Thyroid gland (tissue), 4 donors: Measurements from ENCODE around the gene PLAGL2. TPM values are rescaled to one million over a fixed set of nuclear protein-coding genes. Genes with fewer than 3 reads are reported as not detected.

ENCODE experiments used
- DNase-seq, 2 donors: peaks; one replicate each; pipeline ENCODE4 v3.0.0-alpha.2; 2019
- H3K27ac ChIP-seq, 3 donors: fragments of 200-600 bp; sonication (generic); 1 replicate in 2 of 3; 2 replicates in 1 of 3; pipeline ENCODE4 v1.5.1; 2016 to 2019; ENCODE audit warnings: mild to moderate bottlenecking in 1 of 3, moderate library complexity in 1 of 3
- H3K27me3 ChIP-seq: fragments of 200-600 bp; sonication (generic); one replicate; pipeline ENCODE4 v1.5.1; 2019
- H3K36me3 ChIP-seq, 2 donors: fragments of 200-600 bp; sonication (generic); one replicate each; pipeline ENCODE4 v1.5.1; 2016 to 2019
- H3K4me1 ChIP-seq, 2 donors: fragments of 200-600 bp; sonication (generic); one replicate each; pipeline ENCODE4 v1.5.1; 2017 to 2019
- H3K4me3 ChIP-seq, 3 donors: fragments of 200-600 bp; sonication (generic); replicated peaks in 1 of 3; 1 replicate in 2 of 3; 2 replicates in 1 of 3; pipeline ENCODE4 v1.5.1; 2016; ENCODE audit warnings: mild to moderate bottlenecking in 1 of 3
- H3K9me3 ChIP-seq: fragments of 200-600 bp; sonication (generic); one replicate; pipeline ENCODE4 v1.5.1; 2017
- CTCF ChIP-seq, 6 experiments: fragments of 200-600 bp in 3 of 6; fragments of 450-650 bp in 3 of 6; sonication (generic) in 3 of 6; IDR thresholded peaks; one replicate each; pipeline ENCODE4 v1.5.1; 2016 to 2019; ENCODE audit warnings: antibody characterized with exemption in 6 of 6, mild to moderate bottlenecking in 2 of 6, inconsistent platforms in 1 of 6, moderate library complexity in 1 of 6
- POLR2A ChIP-seq, 2 donors: fragments of 450-650 bp; IDR thresholded peaks; one replicate each; pipeline ENCODE4 v1.6.1; 2017; ENCODE audit warnings: antibody characterized with exemption in 2 of 2, mild to moderate bottlenecking in 2 of 2, moderate library complexity in 1 of 2
- WGBS, 2 donors: methylation state at CpG; one replicate each; pipeline ENCODE4 v1.1.5; 2017; 5-methylcytosine and 5-hydroxymethylcytosine counted together
- intact Hi-C: fragments of 100-400 bp; cut with DNase I; formaldehyde crosslinking; loops from one replicate; pipeline ENCODE4 v1.15.1; 2023
- total RNA-seq, 4 donors: library from RNA; depleted of rRNA; stranded (reverse); fragments of >200 nt; gene quantifications; one replicate each; pipeline ENCODE4 v1.2.3, GENCODE V29; 2016

Gene PLAGL2
- total RNA-seq, 4 donors from 2014 or later = 6.5 to 11.7 (median 7.3) TPM

DNA sequence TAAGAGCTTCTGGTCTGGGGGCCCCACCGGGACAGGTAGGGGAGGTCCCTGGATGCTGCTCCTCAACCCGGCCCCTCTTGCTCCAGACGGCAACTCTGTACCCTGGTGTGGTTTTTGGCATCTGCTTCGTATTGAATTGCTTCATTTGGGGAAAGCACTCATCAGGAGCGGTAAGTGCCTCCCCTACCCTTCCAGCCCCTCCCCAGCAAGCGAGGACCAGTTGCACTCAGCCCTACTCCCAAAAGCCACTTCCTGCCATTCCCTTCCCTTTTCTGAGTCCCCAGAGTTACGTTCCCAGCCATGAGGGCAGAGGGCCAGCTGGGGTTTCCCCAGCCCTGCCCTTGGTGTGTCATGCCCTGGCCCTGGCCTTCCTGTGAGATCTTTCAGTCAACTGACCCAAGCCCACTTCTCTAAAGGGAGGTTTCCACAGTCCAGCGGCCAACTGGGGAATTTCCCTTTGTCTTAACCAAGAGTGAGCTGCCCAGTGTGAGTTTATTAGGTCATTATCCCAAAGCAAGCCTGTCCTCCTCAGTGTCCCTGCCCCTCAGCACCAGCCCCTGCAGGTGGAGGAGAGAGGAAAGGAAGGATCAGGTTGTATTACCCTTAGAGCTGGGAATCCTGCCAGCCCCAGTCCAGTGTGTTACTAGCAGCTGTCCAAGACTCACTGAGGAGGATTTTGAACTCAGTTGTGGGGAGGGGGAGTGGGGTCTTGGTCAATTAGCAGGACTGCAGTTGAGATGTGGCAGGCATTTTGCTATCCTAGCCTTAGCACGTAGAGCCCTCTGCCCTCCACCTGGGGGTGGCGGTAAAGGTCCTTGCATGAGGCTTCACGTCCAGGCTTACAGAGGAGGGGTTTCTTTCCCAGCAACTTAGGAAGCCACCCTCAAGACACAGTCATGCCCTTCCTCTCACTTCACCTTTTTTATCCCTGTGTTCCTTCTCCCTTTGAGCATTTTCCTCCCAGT, 52.2 kb downstream of the PLAGL2 start:
- TF ChIP-seq CTCF (IDR thresholded peaks at IDR 0.05) = peak in 4 of 6 experiments; percentile 26 to 50 (median 44)
- no peak for TF ChIP-seq POLR2A (IDR thresholded peaks at IDR 0.05)
- Histone ChIP-seq H3K27ac (peak overlapping the region in 1 of 3 donors; percentile 11), H3K4me3 (no peak overlapping the region), H3K27me3 (no peaks in the 10 kb centered on the region), H3K4me1 (peaks cover 0 to 10% of the 10 kb centered on the region in 2 donors), H3K36me3 (peaks cover 41 to 45% of the 10 kb centered on the region in 2 donors), H3K9me3 (no peaks in the 10 kb centered on the region)
- intact Hi-C loops = no loop called here
- DNase-seq = peak; percentile 76 to 77
- WGBS, 2 donors = 57 to 62% methylated on average over 11 of the region's 11 CpGs

DNA sequence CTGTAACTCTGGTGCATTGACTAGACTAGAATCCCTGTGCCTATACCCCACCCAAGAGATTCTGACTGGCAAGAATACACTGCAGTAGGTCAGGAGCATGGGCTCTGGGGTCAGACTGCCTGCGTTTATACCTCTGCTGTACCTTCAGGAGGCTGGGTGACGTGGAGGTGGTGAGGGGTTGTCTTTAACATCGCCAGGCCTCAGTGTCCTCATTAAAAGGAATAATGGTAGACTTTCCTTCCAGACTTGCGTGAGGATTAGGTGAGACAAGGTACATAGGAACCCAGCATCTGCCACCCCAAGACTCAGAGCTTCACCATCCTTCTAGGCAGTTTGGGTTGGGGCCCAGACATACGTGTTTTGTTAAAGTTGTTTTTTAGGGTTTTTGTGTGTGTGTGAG, 53.8 kb downstream of the PLAGL2 start:
- H3K36me3 ChIP-seq = peaks cover 32 to 37% of the 10 kb centered on the region in 2 donors
- TF ChIP-seq CTCF (IDR thresholded peaks at IDR 0.05) = no peak
- TF ChIP-seq POLR2A (IDR thresholded peaks at IDR 0.05) = no peak
- no peak overlapping the region for H3K4me3 ChIP-seq
- H3K9me3 ChIP-seq = no peaks in the 10 kb centered on the region
- 91 to 100% methylated on average over 4 to 5 of the region's 5 CpGs for WGBS, 2 donors
- H3K27me3 ChIP-seq = no peaks in the 10 kb centered on the region
- intact Hi-C loops = no loop called here
- DNase-seq = no peak
- H3K27ac ChIP-seq = no peak overlapping the region
- H3K4me1 ChIP-seq = peaks cover 0 to 10% of the 10 kb centered on the region in 2 donors

- Histone ChIP-seq H3K27me3 (no peaks in the 10 kb centered on the region), H3K4me1 (peaks cover 0 to 10% of the 10 kb centered on the region in 2 donors), H3K36me3 (peaks cover 27 to 31% of the 10 kb centered on the region in 2 donors), H3K4me3 (no peak overlapping the region), H3K27ac (no peak overlapping the region), H3K9me3 (no peaks in the 10 kb centered on the region)
- no peak for DNase-seq
- intact Hi-C loops = no loop called here
- 86 to 93% methylated on average over 4 of the region's 4 CpGs for WGBS, 2 donors
- TF ChIP-seq POLR2A (IDR thresholded peaks at IDR 0.05) = no peak
- no peak for TF ChIP-seq CTCF (IDR thresholded peaks at IDR 0.05)
Observed at GRCh38 chr20:32153156-32153665, 54.3 kb downstream of the PLAGL2 start.

DNA sequence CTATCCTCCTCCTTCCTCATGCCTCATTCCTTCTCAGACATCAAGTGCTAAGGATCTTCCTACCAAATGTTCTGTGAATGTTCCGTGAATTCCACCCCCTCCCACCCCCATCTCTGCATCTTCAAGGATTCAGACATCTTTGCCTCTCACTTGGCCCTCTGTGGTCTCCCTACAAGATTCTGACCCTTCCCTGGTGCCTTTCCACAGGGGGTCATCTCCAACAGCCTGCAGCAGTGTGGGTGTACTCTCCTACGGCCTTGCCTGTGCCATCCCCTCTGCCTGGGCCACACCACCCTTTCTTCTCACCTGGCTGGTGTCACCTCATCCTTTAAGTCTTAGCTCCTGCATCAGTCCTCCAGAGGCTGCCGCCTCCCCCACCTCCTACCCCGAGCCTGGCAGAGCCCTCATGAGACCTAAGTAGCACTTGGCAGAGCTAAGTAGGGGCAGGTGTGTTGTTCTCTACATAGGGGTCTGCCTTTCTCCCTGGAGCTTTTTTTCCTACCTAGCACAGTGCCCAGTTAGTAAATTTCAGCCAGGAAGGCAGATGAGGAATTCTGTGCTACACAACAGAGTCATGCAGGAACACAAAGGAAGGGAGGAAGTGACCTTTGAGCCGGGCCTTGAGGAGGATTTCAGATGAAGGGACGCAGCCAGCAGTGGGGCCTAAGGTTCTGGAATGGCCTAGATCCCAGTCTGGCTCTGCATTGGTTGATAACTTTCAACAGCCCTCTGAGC, 55.0 kb downstream of the PLAGL2 start:
- no peak overlapping the region for H3K27ac ChIP-seq
- DNase-seq = no peak
- no peaks in the 10 kb centered on the region for H3K27me3 ChIP-seq
- TF ChIP-seq CTCF (IDR thresholded peaks at IDR 0.05) = no peak
- TF ChIP-seq POLR2A (IDR thresholded peaks at IDR 0.05) = no peak
- no peaks in the 10 kb centered on the region for H3K9me3 ChIP-seq
- H3K36me3 ChIP-seq = peaks cover 25 to 31% of the 10 kb centered on the region in 2 donors
- no peak overlapping the region for H3K4me3 ChIP-seq
- 82 to 92% methylated on average over 6 of the region's 6 CpGs for WGBS, 2 donors
- intact Hi-C loops = no loop called here
- peaks cover 0 to 10% of the 10 kb centered on the region in 2 donors for H3K4me1 ChIP-seq
